Colon (tissue), 2 donors: ENCODE data around the gene RCBTB1.
"Not testable (repeated sequence)": the region's sequence is repeated elsewhere in the genome, so short reads cannot be mapped to it uniquely, and the experiment has no call there.

Experiments
- FAIRE-seq: peaks from 2 replicates; lab custom pipeline; 2012; peaks lifted over from hg19 to GRCh38; lab: Jason Lieb, UNC
- donor health status: control.
- donor health status: control.

The RCBTB1 gene

GRCh38 chr13:49604570-49604969 is 19.2 kb upstream of the RCBTB1 start:
- no peak for FAIRE-seq

GRCh38 chr13:49602615-49603014 is 17.3 kb upstream of the RCBTB1 start:
- not testable (repeated sequence) for FAIRE-seq

GRCh38 chr13:49602005-49602404 is 16.6 kb upstream of the RCBTB1 start:
- FAIRE-seq = no peak

GRCh38 chr13:49597043-49597641 is 11.8 kb upstream of the RCBTB1 start:
- FAIRE-seq = no peak

- FAIRE-seq = no peak
These were observed 10.9 kb upstream of the RCBTB1 start for GRCh38 chr13:49596221-49596620.

- no peak for FAIRE-seq
These were observed 9.2 kb upstream of the RCBTB1 start for GRCh38 chr13:49594576-49594975.

- not testable (repeated sequence) for FAIRE-seq
These were observed 8.5 kb upstream of the RCBTB1 start for GRCh38 chr13:49593876-49594275.

GRCh38 chr13:49590714-49591113 is 5.4 kb upstream of the RCBTB1 start:
- FAIRE-seq = not testable (repeated sequence)

- FAIRE-seq = no peak
These were observed 2.0 kb upstream of the RCBTB1 start for GRCh38 chr13:49587311-49587847.

GRCh38 chr13:49586717-49587116 is 1.4 kb upstream of the RCBTB1 start:
- no peak for FAIRE-seq

- no peak for FAIRE-seq
These were observed 581 bp downstream of the RCBTB1 start for GRCh38 chr13:49584771-49585182.

- no peak for FAIRE-seq
These were observed 4.2 kb downstream of the RCBTB1 start for GRCh38 chr13:49580980-49581680.

- no peak for FAIRE-seq
These were observed 5.9 kb downstream of the RCBTB1 start for GRCh38 chr13:49579501-49579900.

- FAIRE-seq = no peak
These were observed 13.8 kb downstream of the RCBTB1 start for GRCh38 chr13:49571299-49572240.

- no peak for FAIRE-seq
These were observed 15.2 kb downstream of the RCBTB1 start for GRCh38 chr13:49569993-49570689.

- no peak for FAIRE-seq
These were observed 17.9 kb downstream of the RCBTB1 start for GRCh38 chr13:49567491-49567890.

- no peak for FAIRE-seq
These were observed 18.9 kb downstream of the RCBTB1 start for GRCh38 chr13:49566461-49566860.

GRCh38 chr13:49565461-49565860 is 19.9 kb downstream of the RCBTB1 start:
- FAIRE-seq = not testable (repeated sequence)

GRCh38 chr13:49563516-49563915 is 21.8 kb downstream of the RCBTB1 start:
- no peak for FAIRE-seq

- FAIRE-seq = no peak
These were observed 24.3 kb downstream of the RCBTB1 start for GRCh38 chr13:49561062-49561410.

GRCh38 chr13:49560270-49561061 is 24.9 kb downstream of the RCBTB1 start:
- FAIRE-seq = no peak
